ENCODE data around the gene MYO7B. TPM values are rescaled to one million over a fixed set of nuclear protein-coding genes. Genes with fewer than 3 reads are reported as not detected.

MYO7B gene
- 1.1 TPM for polyA plus RNA-seq (ENCODE audit: insufficient read length)

DNA sequence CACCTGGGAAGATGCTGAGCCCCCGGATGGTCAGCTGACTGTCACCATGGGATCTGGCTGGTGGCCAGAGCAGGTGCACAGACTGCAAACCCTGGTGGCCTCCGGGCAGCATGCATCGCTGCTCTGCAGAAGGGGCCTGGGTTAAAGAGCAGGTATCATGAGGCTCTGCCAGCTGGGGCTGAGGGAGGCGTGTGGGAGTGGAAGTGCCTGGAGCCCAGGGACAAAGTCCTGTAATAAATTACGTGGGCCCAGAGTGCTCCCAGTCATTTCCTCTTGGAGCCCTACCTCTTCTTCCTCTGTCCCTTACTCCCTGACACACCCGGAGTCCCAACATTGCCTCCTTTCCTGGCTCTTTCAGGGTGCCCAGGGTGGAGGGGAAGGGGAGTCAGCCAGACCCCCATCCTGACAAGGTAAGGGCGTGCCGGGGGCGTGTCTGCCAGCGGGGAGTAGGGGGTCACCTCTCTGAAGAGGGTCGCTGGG lies at the start of gene MYO7B:
TSS of gene MYO7B (plus strand) at position 262 of the 480 bp plus-strand sequence. CDS start 24,040 bp downstream, outside the sequence.
- DNase-seq (ENCODE audit: low read depth) = no peak

- DNase-seq (ENCODE audit: low read depth) = no peak
Measured at GRCh38 chr2:127485694-127486071, 49.8 kb upstream of the MYO7B start.

DNA sequence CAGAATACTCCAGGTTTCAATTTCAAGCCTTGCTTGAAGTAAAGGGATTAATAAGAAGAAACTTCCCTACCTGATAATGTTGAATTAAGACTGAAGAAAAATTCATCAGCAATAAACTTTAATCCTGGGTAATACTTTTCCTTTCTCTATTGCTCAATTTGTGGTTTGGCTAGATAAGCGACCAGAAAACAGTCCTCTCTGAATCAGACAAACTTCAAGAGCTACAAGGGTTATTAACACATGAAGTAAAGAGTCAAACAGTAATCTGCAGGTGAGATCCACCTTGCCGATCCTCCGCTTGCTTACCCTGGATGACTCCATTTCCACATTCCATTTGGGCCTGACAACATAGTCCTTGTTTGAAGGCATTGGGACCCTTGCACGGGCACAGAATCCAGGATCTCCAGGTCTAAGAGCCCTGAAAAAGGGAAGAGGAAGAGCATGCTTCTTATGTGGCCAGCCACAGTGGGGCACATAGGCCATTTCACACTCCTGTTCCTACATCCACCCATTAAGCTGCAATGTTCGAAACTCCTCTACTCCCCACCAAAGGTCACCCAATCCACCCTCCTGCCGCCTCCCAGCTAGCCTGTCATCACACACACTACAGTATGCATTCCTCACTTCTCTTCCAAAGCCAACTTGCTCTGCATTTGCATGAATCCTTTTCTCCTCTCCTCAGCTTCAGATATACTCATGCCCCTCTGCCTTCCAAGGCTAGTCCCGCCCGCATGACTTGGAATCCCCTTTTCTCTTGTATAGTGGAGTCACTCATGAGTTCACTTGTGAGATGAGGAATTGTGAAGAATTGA lies 49.0 kb upstream of the MYO7B start:
- no peak for DNase-seq (ENCODE audit: low read depth)

- DNase-seq (ENCODE audit: low read depth) = no peak
Measured at GRCh38 chr2:127490283-127490682, 45.2 kb upstream of the MYO7B start.

DNA sequence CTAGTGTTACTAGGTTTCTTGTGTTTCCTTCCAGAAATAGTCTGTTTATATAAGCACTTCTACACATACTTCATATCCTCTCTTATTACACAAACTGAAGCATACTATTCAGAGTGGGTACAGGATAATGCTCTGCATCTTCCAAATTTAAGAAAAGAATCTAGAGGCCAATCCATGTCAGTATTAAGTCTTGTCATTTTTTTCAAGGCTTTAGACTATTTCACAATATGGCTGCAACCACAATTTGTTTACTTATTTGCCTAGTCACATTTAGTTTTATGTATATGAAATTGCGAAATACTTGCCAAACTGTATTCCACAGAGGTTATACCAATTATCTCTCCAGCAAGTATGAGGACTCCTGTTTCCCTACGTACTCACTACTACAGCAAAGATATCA lies 37.1 kb upstream of the MYO7B start:
- DNase-seq (ENCODE audit: low read depth) = no peak

DNA sequence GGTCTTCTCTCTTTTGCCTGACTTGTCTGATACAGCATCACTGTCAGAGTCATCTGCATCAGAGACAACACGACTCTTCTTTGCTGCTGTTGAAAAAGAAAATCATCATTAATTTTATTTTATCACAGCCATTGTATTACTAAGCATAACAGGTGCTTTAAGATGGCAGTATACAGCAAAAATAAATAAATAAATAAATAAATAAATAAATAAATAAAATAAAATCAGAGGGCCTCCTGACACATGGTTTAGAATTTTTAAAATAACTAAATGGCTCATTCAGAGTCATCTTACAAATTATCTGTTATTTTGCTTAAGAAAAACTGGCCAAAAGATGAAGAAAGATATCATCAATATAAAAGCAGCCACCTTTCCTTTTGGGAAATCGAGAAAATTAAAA lies 32.0 kb upstream of the MYO7B start:
- no peak for DNase-seq (ENCODE audit: low read depth)

- no peak for DNase-seq (ENCODE audit: low read depth)
Measured at GRCh38 chr2:127504552-127505430, 30.7 kb upstream of the MYO7B start.

DNA sequence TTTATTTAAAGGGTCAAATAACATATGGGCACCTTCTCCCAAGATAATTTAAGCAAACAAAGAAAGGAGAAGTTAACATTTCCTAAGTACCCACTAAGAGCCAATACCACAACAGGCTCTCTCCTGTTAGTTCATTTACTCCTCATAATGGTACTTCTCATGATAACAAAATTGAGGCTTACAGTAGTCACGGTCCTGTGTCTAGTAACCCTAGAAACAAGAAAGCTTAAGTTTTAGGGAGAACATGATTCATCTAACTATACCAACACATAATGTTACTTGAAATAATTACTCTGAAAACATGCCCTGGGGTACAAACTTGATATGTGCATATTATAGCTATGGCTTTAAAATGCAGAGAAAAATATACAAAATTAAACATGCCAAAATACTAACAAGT lies 29.0 kb upstream of the MYO7B start:
- DNase-seq (ENCODE audit: low read depth) = no peak

- DNase-seq (ENCODE audit: low read depth) = no peak
Measured at GRCh38 chr2:127508023-127508630, 27.4 kb upstream of the MYO7B start.

DNA sequence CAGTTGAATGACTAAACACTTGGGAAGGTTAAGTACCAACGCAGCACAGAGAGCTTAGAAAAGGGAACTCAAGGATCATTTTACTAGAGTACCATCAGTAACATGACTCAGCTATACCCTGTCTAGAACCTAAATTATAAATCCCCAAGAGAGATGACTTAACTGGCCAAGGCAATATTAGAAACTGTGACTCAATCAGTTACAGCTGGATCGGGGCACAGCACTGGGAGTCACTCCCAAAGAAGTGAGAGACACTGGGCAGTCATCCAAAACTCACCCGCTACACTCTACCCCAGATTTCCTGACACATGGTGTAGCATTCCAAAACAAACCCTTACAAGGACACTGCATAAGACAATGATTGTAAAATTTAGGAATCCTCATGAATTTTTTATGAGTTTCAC lies 26.9 kb upstream of the MYO7B start:
- DNase-seq (ENCODE audit: low read depth) = no peak

DNA sequence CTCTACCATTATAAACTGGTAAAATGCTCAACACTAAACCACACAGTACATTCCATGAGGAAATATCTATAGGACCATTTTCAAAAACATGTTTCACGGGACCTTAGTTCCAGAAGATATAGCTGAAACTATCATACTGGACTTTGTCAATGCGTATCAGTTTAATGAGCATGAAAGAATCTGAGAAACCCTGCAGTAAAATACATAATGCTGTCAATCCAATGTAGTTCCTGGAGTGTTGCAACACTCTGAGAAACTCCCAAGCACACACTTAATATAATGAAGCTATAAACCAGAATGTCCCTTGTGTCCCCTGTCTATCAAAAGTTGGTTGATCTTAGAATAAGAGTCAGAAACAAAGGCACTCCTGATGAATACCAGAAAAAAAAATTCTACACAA lies 25.4 kb upstream of the MYO7B start:
- no peak for DNase-seq (ENCODE audit: low read depth)

GRCh38 chr2:127511090-127511695 lies 24.3 kb upstream of the MYO7B start:
- DNase-seq (ENCODE audit: low read depth) = no peak

DNA sequence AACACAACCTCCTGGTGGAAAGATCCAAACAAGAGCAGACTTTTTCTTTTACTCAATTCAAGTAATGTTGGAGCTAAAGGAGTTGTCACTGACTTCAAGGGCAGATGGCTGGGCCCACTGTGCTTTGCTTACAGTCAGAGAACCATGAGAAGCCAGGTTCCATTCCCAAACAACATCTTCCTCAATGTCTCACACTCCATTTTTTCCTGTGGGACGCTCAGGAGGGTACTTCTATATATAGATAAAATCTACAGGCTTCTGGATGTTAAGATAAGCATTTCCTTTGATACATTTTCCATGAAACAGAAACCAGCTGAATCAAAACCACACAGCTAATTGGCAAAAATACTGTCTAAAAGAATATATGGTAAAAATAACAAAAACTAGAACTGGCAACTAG lies 23.6 kb upstream of the MYO7B start:
- no peak for DNase-seq (ENCODE audit: low read depth)

GRCh38 chr2:127512362-127512761 lies 23.1 kb upstream of the MYO7B start:
- no peak for DNase-seq (ENCODE audit: low read depth)

DNA sequence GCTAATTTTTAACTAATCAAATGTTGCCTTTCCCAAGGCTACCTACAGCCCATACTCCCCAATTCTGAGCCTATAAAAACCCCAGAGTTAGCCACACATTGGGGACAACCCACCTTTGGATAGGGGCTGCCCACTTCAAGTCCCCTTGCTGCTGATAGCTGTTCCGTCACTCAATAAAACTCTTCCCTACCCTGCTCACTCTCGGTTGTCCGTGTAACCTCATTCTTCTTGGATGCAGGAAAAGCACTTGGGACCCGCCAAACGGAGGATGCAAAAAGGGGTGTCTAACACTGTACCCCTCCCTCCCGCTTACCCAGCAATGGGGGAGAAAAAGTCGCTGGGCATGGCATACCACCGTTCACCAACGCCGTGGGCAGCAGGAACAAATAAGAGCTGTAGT lies 21.4 kb upstream of the MYO7B start:
- DNase-seq (ENCODE audit: low read depth) = no peak

- DNase-seq (ENCODE audit: low read depth) = no peak
Measured at GRCh38 chr2:127514485-127514884, 21.0 kb upstream of the MYO7B start.

DNA sequence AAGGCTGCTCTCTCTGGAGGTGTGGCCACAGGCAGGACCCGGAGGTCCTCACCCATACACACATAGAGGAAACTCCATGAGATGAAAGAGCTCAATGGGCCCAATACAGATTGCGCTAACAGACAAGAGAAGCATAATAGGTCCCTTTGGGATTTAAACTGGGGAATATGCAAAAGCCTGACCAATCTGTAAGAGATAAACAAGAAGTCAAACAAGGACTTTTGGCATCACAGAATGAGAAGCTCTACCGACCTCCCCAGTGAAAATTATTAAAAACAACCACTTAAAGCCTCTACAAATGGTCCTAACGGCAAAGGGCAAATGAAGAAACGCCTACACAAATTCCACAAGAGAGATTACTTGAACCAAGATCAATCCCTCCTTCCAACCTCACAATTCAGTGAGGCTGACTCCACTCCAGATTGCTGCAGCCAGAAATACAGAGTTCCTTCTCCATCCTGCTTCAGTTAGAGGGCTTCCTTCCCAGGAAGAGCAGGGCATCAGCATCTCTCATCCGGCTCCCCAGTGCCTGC lies 20.0 kb upstream of the MYO7B start:
- DNase-seq (ENCODE audit: low read depth) = no peak

DNA sequence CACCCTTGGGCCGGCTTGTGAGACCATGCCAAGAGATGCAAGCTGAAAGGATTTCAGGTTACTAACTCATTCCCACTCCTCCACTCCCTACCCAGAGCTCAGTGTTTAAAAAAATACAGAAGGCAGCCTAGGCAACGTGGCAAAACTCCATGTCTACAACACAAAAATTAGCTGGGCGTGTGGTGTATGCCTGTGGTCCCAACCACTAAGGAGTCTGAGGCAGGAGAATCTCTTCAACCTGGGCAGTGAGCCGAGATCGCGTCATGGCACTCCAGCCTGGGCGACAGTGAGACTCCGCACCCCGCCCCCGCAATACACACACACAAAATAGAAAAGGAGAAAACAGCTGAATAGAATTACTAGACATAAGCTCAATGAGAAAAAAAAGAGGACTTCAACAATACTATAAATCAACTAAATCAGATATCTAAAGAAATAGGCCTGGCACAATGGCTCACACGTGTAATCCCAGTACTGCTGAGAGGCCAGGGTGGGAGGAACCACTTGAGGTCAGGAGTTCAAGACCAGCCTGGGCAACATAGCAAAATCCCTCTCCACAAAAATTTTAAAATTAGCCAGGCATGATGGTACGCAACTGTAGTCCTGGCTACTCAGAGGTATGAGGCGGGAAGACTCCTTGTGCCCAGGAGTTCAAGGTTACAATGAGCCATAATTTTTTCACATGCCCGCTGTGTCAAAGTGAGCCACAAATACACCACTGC lies 19.3 kb upstream of the MYO7B start:
- DNase-seq (ENCODE audit: low read depth) = no peak

DNA sequence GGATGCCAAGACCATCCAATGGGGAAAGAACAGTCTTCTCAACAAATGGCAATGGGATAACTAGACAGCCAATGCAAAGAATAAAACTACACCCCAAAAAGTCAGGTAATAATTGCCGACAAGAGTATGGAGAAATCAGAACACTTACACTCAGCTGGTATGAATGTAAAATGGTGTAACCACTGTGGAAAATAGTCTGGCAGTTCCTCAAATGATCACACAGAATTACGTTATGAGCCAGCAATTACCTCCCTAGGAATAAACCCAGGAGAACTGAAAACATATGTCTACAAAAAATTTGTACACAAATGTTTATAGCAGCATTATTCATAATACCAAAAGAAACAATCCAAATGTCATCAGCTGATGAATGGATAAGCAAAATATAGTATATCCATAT lies 18.0 kb upstream of the MYO7B start:
- DNase-seq (ENCODE audit: low read depth) = no peak

- DNase-seq (ENCODE audit: low read depth) = no peak
Measured at GRCh38 chr2:127520424-127520823, 15.1 kb upstream of the MYO7B start.

Measured in forelimb muscle (tissue), 1 donor.